Measurements from ENCODE around the gene IQGAP2.
"Not testable (repeated sequence)": the region's sequence is repeated elsewhere in the genome, so short reads cannot be mapped to it uniquely, and the experiment has no call there.

Gene IQGAP2

GRCh38 chr5:76660360-76660759 is 257.3 kb downstream of the IQGAP2 start:
- no peak for DNase-seq (ENCODE audit: low spot score)

- DNase-seq (ENCODE audit: low spot score) = no peak
Observed at GRCh38 chr5:76662521-76662920, 259.4 kb downstream of the IQGAP2 start.

- DNase-seq (ENCODE audit: low spot score) = no peak
Observed at GRCh38 chr5:76663573-76663972, 260.5 kb downstream of the IQGAP2 start.

- no peak for DNase-seq (ENCODE audit: low spot score)
Observed at GRCh38 chr5:76664079-76664478, 261.0 kb downstream of the IQGAP2 start.

GRCh38 chr5:76667495-76667894 is 264.4 kb downstream of the IQGAP2 start:
- no peak for DNase-seq (ENCODE audit: low spot score)

GRCh38 chr5:76669245-76669644 is 266.2 kb downstream of the IQGAP2 start:
- no peak for DNase-seq (ENCODE audit: low spot score)

- DNase-seq (ENCODE audit: low spot score) = no peak
Observed at GRCh38 chr5:76670508-76670907, 267.4 kb downstream of the IQGAP2 start.

- DNase-seq (ENCODE audit: low spot score) = no peak
Observed at GRCh38 chr5:76672242-76672641, 269.2 kb downstream of the IQGAP2 start.

GRCh38 chr5:76673125-76673524 is 270.0 kb downstream of the IQGAP2 start:
- DNase-seq (ENCODE audit: low spot score) = no peak

GRCh38 chr5:76674330-76675066 is 271.4 kb downstream of the IQGAP2 start:
- DNase-seq (ENCODE audit: low spot score) = no peak

- no peak for DNase-seq (ENCODE audit: low spot score)
Observed at GRCh38 chr5:76675364-76675763, 272.3 kb downstream of the IQGAP2 start.

- no peak for DNase-seq (ENCODE audit: low spot score)
Observed at GRCh38 chr5:76677849-76678472, 274.9 kb downstream of the IQGAP2 start.

- DNase-seq (ENCODE audit: low spot score) = peak; percentile 45
Observed at GRCh38 chr5:76679231-76679630, 276.1 kb downstream of the IQGAP2 start.

- not testable (repeated sequence) for DNase-seq (ENCODE audit: low spot score)
Observed at GRCh38 chr5:76680826-76681225, 277.7 kb downstream of the IQGAP2 start.

GRCh38 chr5:76681287-76681686 is 278.2 kb downstream of the IQGAP2 start:
- DNase-seq (ENCODE audit: low spot score) = no peak

- no peak for DNase-seq (ENCODE audit: low spot score)
Observed at GRCh38 chr5:76682387-76682786, 279.3 kb downstream of the IQGAP2 start.

GRCh38 chr5:76683816-76684731 is 281.0 kb downstream of the IQGAP2 start:
- DNase-seq (ENCODE audit: low spot score) = no peak

GRCh38 chr5:76684756-76685519 is 281.9 kb downstream of the IQGAP2 start:
- no peak for DNase-seq (ENCODE audit: low spot score)

- DNase-seq (ENCODE audit: low spot score) = no peak
Observed at GRCh38 chr5:76685704-76686103, 282.6 kb downstream of the IQGAP2 start.

- no peak for DNase-seq (ENCODE audit: low spot score)
Observed at GRCh38 chr5:76688212-76688611, 285.1 kb downstream of the IQGAP2 start.

- DNase-seq (ENCODE audit: low spot score) = no peak
Observed at GRCh38 chr5:76688836-76689235, 285.8 kb downstream of the IQGAP2 start.

Data from Ammon's horn (tissue), 1 donor.